GM15510 (cell line): ENCODE results near the gene RIT1.

Experiments used
- POLR2A ChIP-seq: IDR thresholded peaks from 3 replicates; pipeline ENCODE4 v1.6.1; 2011; ENCODE audit warnings: borderline replicate concordance; ENCODE audit not compliant: insufficient read length; ENCODE audit errors: extremely low read depth

RIT1 gene

DNA sequence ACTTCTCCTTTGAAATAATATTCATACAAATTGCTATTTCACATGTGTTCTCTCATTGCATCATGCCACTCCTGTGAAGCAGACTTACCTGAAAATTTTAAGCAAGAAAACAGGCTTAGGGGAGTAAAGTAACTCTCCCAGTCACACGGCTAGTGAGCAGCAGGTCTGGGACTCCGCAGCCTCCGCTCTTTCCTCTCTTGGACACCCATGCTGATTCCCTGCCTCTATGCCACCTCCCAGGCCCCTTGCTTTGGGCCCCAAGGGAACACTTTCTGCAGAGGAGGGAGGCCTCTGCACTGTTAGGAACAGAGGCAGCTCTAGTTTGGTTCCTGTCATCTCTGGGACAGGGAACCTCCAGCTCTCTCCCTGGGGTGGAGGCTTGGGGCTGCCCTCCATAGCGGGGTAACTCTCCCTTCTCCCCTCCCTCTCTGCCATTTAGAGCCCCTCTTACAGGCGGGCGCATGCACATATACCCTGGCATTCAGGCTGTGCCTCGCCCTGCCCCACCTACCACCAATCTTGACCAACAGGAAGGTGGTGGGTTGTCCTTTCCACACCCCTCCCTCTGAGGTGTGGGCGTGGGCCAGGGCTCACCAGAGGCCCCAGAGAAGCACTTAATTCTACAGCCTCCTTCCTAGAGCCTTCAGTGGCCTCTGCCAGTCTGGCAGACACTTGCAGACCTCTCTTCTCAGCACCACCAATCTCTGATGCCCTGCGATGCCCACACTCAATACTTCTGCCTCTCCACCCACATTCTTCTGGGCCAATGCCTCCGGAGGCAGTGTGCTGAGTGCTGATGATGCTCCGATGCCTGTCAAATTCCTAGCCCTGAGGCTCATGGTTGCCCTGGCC lies 30.1 kb upstream of the RIT1 start, which contains the start of gene RXFP4:
Gene RXFP4, plus strand, starts transcription at position 646 of the 852 bp plus-strand sequence. Its CDS starts 72 bp downstream, at position 718.
- TF ChIP-seq POLR2A, result peak; percentile 43

DNA sequence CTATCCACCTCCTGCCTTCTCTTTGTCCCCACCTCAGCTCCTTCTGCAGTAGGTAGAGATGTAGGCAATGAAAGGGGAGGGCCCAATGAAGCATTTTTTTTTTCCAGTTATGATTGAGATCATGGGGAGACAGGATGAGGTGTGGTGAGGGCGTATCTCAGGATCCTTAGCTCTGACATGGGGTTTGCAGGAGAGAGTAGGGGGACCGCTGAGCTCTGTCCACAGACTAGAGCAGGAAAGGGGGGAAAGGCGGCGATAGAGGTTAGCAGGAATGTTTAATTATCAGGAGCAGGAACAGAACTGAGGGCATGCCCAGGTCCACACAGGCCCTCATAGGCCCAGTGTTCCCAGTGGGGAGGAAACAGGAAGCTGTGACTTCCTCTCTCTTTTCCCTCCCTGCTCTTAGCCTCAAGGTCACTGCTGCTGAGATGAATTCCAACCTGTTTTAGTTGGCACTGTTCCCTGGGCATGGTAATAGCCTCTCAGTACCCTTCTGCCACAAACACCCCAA lies 29.4 kb upstream of the RIT1 start:
- TF ChIP-seq POLR2A, result no peak

DNA sequence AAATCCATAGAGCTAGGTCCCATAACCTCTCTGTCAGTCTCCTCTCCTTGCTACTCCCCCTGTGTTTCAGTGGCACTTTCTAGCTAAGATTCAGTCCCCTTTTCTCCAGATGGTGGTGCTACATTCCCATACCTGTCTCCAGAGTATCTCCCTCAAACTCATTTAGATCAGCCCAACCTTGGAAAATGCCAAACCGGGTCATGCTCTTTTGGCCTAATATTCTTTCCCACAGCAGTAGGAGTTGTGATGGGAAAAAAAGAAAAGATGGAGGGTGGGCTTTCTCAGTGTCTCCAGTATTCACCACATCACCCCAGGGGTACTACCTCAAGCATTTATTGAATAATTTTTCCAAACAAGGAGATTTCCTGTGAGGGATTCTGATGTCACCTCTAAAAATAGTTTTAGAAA lies 27.1 kb upstream of the RIT1 start:
- no peak for TF ChIP-seq POLR2A

DNA sequence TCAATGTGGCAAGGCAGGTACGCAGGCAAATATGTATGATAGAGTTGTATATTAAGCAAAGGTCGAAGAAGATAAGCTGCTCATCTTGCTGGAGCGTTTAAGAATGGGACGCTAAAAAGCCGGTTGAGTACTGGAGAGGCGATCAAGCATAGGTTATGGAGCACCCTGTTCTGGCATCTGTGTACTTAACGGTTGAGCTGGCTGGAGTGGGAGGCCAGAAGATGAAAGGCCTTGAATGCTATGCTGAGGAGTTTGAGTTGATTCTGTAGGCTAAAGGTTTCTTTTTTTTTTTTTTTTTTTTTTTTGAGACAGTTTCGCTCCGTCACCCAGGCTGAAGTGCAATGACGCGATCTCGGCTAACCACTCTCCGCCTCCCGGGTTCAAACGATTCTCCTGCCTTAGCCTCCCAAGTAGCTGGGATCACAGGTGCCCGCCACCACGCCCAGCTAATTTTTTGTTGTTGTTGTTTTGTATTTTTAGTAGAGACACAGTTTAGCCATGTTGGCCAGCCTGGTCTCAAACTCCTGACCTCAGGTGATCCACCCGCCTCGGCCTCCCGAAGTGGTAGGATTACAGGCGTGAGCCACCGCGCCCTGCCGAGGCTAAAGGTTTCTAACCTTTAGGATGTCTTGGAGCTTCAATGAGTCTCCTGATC lies 23.9 kb upstream of the RIT1 start:
- no peak for TF ChIP-seq POLR2A

DNA sequence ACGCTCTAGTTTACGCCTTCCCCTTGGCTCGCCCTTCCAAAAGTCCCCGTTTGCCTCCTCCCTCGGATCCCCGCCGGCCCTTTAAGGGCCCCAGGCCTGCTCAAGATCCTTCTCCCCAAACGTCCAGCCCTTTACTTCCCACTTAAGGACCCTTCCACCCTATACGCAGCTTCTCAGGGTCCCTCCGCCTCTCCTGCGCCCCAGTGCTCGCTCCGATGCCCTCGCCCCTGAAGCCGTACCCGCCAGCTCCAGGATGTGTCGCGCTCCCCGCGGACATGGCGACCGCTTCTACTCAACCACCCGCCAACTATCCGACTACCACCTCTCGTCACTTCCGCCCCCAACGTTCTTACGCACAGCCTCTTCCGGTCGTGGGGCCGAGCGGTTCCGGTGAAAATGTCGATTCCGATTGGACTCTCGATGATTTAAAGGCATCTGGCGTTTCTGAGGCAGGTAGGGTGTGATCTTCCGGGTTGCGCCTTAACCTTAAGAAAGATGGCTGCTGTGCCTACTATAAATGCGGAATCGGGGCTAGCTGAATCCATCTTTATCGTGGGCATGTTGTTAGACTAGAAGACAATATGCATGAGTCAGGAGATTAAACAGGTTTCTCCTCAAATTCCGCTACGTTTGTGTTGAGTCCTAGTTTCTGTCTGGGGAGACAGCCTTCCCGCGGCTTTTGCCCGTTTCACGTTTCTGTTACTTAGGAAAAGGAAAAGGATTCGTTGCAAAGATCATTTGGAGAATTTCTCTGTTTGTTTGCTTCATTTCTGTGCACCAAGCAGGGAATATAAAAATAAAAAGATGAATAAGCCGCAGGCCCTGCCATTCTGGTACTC lies 23.2 kb upstream of the RIT1 start, which contains the start of gene KHDC4:
Gene KHDC4, minus strand, starts transcription at position 317 of the 839 bp plus-strand sequence. Its CDS starts 40 bp downstream, at position 277.
- peak; percentile 95 for TF ChIP-seq POLR2A

DNA sequence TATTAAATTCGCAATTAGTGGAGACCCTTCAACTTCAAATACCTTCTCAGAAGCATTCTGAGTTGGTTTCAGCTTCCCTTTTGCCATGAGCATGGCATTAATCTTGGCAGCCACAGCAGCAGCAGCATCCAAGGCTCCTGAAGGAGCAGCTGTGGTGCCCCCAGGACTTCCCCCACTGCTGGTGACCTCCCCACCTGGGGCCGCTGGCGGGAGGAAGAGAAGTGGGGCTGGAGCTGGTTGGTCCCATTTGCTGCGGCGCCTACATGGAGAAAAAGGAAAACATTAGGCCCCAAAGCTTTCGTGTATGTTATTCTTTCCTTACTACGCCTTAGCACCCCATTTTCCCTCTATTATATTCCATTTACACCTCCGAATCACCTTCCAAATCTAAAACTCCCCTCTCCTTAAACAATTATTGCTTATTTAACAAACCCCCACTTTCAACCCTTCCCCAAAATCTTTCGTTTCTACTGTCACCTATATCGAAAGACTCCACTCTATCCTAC lies 22.5 kb upstream of the RIT1 start:
- TF ChIP-seq POLR2A, result no peak

DNA sequence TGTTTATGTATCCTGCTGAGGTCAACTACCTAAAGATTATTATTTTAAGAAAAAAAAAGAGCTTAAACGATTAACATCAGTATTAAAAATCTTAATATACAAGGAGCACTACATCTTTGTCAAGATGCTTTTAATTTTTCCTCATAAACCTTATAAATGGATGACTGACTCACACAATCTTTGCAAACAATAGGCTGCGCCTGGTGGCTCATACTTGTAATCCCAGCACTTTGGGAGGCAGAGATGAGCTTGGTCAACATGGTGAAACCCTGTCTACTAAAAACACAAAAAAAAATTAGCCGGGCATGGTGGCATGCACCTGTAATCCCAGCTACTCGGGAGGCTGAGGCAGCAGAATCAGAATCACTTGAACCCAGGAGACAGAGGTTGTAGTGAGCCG lies 21.3 kb upstream of the RIT1 start:
- TF ChIP-seq POLR2A, result no peak

DNA sequence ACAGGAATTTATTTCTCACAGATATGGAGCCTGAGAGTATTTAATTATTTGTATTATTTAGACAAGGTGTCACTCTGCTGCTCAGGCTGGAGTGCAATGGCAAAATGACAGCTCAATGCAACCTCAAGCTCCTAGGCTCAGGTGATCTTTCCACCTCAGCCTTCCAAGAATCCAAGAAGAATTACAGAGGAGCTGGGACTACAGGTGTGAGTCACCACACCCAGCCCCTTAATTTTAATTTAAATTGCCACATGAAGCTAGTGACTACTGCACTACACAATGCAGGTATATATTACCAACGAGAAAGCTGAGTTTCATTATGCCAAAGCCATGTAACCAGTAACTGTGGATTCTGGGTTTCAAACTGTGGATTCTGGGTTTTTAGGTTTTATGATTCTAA lies 20.9 kb upstream of the RIT1 start:
- TF ChIP-seq POLR2A, result no peak

DNA sequence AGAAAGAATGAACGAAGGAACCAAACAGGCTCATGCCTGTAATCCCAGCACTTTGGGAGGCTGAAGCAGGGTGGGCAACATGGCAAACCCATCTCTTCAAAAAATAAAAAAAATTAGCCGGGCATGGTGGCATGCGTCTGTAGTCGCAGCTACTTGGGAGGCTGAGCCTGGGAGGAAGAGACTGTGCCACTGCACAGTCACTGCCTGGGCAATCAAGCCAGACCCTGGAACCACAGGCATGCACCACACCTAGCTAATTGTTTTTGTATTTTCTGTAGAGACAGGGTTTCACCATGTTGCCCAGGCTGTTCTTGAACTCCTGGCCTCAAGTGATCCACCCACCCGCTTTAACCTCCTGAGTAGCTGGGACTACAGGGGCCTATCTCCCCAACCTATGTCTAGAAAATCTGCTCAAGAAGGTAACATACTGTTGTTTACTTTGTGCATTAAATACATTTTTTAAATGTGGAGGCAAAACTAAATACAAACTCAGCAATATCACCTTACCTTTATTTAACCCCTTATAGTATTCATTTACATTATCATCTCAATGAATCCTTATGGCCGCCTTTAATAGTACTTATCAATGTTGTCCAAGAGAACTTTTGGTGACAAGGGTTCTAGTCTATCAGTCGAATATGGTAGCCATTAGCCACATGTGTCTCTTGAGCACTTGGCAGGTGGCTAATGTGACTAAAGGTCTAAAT lies 20.3 kb upstream of the RIT1 start:
- no peak for TF ChIP-seq POLR2A

DNA sequence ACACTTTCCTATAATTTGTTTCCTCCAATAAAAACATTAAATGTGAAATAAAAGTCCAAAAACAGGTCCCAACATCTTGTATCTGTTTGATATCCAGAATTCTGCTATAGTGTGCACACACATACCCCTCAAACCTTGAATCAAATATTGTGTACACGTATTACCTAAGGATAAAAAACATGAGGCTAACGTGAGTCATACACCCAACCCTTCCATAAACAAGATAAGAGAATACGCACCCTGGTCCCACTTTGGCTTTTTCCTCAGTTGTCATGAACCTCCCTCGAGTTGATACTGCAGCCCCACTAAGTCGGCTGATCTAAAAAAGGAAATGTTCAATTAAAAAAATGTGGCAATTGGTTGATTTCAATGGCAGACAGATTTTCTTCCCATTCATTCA lies 17.9 kb upstream of the RIT1 start:
- no peak for TF ChIP-seq POLR2A

DNA sequence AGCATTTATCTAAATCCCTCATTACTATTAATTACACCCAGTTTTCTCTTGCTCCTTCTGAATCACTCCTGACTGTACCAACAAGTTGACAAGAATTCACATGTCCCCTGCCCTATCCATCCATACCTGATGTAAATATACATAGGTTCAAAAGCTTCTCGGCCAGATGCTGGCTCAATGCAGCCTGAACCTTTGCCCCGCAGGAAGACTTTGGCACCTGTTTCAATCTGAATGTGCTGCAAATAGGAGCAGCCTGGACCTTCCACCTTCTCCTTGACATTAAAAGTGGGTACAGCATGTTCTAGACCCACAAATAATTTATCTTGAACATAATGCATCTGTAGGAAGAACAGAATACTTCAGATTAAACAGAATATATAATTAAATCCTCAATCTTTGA lies 14.4 kb upstream of the RIT1 start:
- TF ChIP-seq POLR2A, result no peak

DNA sequence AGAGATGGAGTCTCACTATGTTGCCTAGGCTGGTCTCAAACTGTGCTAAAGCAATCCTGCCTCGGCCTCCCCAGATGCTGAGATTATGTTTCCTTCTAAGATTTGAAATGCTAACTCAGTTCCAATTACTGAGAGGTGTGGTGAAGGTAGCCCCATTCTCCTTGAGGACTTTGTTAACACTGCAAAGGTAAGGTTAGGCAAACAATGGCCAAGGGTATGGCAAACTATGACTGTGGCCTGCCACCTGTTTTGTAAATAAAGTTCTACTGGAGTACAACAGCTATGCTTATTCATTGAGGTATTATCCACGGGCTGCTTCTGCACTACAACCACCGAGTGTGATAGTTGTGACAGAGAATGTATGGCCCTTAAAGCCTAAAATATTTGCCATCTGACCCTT lies 9.6 kb upstream of the RIT1 start:
- TF ChIP-seq POLR2A, result no peak

DNA sequence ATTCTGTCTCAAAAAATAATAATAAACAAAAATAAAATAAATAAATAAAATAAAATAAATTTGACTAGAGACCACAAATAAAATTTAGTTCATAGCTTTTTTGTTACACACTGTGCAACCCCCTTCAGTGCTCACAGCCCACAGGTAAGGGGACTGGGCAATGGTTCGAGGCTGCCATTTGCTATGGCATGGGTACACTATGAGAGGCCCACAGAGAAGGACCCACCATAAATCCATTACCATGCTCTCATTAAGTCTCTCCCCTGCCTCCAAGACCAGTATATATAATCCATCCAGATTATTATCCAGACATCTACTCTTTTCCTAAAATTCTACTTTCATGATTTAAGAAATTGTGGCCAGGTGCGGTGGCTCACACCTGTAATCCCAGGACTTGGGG lies 8.7 kb upstream of the RIT1 start:
- TF ChIP-seq POLR2A, result no peak

DNA sequence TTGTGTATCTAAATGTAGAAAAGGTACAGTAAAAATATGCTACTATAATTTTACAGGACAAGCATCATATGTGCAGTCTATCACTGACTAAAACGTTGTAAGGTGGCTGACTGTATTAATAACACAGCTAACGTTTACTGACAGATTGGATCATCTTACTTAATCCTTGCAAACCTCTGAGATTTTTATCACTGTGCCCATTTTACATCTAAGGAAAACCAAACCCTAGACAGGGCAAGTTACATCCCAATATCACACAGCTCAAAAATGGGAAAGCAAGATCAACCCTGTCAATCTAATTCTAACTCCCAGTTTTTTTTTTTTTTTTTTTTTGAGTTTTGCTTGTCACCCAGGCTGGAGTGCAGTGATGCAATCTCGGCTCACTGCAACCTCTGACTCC lies 7.5 kb upstream of the RIT1 start:
- TF ChIP-seq POLR2A, result no peak

DNA sequence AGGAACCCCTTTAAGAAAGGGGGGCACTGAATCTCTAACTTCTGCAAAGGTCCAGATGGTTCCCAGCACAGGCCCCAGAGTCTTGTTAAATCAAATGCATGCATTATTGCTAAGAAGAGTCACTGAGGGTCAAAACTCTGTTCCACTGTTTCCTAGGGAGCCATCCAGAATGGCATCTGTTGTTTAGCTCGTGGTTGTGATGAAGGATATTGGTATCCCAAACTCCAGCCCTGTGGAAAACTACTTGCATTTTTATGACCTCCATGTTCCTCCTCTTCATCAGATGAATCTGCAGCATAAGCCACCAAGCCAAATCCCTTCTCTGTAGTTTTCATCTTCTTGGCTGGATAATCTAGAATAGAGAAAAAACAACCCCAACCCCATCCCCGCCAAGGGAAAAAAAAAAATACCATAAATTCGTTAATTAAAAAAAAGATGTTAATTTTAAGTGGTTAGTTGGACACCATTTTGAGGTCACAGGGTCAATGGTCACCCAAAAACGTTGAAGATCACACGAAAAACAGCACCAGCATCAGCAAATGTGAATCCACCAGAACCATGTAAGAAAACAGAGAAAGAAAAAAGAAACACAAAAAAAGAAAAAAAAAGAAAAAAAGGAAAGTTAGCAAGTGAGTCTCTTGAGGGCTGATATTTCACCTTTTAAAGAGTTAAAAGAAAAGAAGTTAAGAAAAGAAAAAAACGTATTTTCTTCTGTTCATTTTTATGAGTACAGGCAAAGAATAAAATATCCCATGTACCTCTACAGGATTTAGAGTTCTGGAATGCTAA lies 3.0 kb upstream of the RIT1 start:
- no peak for TF ChIP-seq POLR2A
